ENCODE results near the gene NTM. TPM values are rescaled to one million over a fixed set of nuclear protein-coding genes. Genes with fewer than 3 reads are reported as not detected.

The NTM gene
- total RNA-seq, 1 experiment from 2014 or later = not detected

DNA sequence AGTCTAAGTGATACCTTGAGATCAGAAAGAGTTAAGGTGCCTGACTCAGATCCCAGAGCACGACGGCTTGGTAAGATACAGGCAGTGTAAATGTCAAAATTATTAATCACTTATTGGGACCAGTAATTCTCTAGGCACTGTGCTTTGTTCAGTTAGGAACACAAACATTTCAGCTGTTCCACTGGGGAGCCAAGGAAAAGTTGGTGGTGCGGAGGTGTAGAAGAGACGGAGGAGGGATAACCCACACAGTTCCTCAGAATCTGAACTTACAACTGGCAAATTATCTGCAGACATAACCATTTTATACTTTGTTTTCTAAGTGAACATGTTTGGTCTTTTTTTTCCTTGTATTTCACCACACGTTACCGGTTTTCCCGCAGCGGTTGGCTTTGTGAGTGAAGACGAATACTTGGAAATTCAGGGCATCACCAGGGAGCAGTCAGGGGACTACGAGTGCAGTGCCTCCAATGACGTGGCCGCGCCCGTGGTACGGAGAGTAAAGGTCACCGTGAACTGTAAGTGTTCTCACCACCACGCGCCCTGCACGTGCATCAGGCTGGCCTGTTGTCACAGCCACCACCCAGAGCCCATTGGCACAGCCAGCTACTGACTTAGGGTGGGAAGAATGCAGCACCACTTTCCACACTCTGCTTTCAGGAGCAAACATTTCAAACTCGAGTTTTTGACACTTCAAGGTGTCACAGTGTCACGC is 937.0 kb downstream of the NTM start:
- POLR2A ChIA-PET = no interaction called here
- RAD21 ChIA-PET (ENCODE audit: low non-redundant PET in 1 of 2, low total read pairs in 2 of 2, uncharacterized antibody in 2 of 2, unreplicated experiment in 2 of 2) = no interaction called here
- CTCF ChIA-PET = no interaction called here
- H4K20me1 ChIP-seq (ENCODE audit: insufficient read depth) = no peaks in the 10 kb centered on the region
- DNase-seq (ENCODE audit: low read depth, low spot score) = no peak
- no peak overlapping the region for H3K4me2 ChIP-seq (ENCODE audit: low read length)
- H3K79me2 ChIP-seq (ENCODE audit: insufficient read depth, low read length) = no peaks in the 10 kb centered on the region
- TF ChIP-seq, protein P1, sequence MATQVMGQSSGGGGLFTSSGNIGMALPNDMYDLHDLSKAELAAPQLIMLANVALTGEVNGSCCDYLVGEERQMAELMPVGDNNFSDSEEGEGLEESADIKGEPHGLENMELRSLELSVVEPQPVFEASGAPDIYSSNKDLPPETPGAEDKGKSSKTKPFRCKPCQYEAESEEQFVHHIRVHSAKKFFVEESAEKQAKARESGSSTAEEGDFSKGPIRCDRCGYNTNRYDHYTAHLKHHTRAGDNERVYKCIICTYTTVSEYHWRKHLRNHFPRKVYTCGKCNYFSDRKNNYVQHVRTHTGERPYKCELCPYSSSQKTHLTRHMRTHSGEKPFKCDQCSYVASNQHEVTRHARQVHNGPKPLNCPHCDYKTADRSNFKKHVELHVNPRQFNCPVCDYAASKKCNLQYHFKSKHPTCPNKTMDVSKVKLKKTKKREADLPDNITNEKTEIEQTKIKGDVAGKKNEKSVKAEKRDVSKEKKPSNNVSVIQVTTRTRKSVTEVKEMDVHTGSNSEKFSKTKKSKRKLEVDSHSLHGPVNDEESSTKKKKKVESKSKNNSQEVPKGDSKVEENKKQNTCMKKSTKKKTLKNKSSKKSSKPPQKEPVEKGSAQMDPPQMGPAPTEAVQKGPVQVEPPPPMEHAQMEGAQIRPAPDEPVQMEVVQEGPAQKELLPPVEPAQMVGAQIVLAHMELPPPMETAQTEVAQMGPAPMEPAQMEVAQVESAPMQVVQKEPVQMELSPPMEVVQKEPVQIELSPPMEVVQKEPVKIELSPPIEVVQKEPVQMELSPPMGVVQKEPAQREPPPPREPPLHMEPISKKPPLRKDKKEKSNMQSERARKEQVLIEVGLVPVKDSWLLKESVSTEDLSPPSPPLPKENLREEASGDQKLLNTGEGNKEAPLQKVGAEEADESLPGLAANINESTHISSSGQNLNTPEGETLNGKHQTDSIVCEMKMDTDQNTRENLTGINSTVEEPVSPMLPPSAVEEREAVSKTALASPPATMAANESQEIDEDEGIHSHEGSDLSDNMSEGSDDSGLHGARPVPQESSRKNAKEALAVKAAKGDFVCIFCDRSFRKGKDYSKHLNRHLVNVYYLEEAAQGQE (IDR thresholded peaks at IDR 0.05; ENCODE audit: low read depth) = no peak
- TF ChIP-seq TCF7L2 (IDR thresholded peaks at IDR 0.05; ENCODE audit: borderline replicate concordance, extremely low read depth, insufficient read depth, insufficient read length) (no peak), SIN3A (IDR thresholded peaks at IDR 0.05; ENCODE audit: low read depth) (no peak), FOSL1 (IDR thresholded peaks at IDR 0.05; ENCODE audit: low read depth) (no peak), EZH2 (IDR thresholded peaks at IDR 0.05) (no peak), EGR1 (IDR thresholded peaks at IDR 0.05; ENCODE audit: low read depth) (no peak), YY1 (IDR thresholded peaks at IDR 0.05; ENCODE audit: extremely low read depth, insufficient replicate concordance, low read depth, low read length) (no peak), SP1 (IDR thresholded peaks at IDR 0.05; ENCODE audit: low read depth) (no peak), RAD21 (IDR thresholded peaks at IDR 0.05; ENCODE audit: low read depth) (no peak), CBX3 (IDR thresholded peaks at IDR 0.05; ENCODE audit: low read depth) (no peak), JUND (IDR thresholded peaks at IDR 0.05) (no peak), ZNF274 (IDR thresholded peaks at IDR 0.05; ENCODE audit: low read depth, low read length) (no peak)
- TF ChIP-seq, protein P2, sequence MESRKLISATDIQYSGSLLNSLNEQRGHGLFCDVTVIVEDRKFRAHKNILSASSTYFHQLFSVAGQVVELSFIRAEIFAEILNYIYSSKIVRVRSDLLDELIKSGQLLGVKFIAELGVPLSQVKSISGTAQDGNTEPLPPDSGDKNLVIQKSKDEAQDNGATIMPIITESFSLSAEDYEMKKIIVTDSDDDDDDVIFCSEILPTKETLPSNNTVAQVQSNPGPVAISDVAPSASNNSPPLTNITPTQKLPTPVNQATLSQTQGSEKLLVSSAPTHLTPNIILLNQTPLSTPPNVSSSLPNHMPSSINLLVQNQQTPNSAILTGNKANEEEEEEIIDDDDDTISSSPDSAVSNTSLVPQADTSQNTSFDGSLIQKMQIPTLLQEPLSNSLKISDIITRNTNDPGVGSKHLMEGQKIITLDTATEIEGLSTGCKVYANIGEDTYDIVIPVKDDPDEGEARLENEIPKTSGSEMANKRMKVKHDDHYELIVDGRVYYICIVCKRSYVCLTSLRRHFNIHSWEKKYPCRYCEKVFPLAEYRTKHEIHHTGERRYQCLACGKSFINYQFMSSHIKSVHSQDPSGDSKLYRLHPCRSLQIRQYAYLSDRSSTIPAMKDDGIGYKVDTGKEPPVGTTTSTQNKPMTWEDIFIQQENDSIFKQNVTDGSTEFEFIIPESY (IDR thresholded peaks at IDR 0.05; ENCODE audit: extremely low read depth, insufficient replicate concordance, low read length) = no peak
- TF ChIP-seq, protein P3, sequence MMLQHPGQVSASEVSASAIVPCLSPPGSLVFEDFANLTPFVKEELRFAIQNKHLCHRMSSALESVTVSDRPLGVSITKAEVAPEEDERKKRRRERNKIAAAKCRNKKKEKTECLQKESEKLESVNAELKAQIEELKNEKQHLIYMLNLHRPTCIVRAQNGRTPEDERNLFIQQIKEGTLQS (IDR thresholded peaks at IDR 0.05) = no peak
- TF ChIP-seq, protein P4, sequence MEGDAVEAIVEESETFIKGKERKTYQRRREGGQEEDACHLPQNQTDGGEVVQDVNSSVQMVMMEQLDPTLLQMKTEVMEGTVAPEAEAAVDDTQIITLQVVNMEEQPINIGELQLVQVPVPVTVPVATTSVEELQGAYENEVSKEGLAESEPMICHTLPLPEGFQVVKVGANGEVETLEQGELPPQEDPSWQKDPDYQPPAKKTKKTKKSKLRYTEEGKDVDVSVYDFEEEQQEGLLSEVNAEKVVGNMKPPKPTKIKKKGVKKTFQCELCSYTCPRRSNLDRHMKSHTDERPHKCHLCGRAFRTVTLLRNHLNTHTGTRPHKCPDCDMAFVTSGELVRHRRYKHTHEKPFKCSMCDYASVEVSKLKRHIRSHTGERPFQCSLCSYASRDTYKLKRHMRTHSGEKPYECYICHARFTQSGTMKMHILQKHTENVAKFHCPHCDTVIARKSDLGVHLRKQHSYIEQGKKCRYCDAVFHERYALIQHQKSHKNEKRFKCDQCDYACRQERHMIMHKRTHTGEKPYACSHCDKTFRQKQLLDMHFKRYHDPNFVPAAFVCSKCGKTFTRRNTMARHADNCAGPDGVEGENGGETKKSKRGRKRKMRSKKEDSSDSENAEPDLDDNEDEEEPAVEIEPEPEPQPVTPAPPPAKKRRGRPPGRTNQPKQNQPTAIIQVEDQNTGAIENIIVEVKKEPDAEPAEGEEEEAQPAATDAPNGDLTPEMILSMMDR (IDR thresholded peaks at IDR 0.05 in 2 of 3, conservative IDR thresholded peaks at IDR 0.05 in 1 of 3; ENCODE audit: borderline replicate concordance in 1 of 3, insufficient read depth in 1 of 3, low read depth in 2 of 3, low read length in 2 of 3) = no peak
- TF ChIP-seq, protein P5, sequence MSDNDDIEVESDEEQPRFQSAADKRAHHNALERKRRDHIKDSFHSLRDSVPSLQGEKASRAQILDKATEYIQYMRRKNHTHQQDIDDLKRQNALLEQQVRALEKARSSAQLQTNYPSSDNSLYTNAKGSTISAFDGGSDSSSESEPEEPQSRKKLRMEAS (IDR thresholded peaks at IDR 0.05) = no peak
- H2AFZ ChIP-seq (ENCODE audit: low read depth, low read length, poor library complexity, severe bottlenecking) = no peak overlapping the region
- H3K27ac ChIP-seq (ENCODE audit: low read depth, low read length) = no peak overlapping the region
- H3K4me1 ChIP-seq (ENCODE audit: control insufficient read depth in 1 of 2, insufficient read depth in 2 of 2, low read length in 2 of 2) = no peaks in the 10 kb centered on the region
- ATAC-seq = no peak
- no peaks in the 10 kb centered on the region for H3K27me3 ChIP-seq (ENCODE audit: insufficient read depth, low read length)
- no peaks in the 10 kb centered on the region for H3K36me3 ChIP-seq (ENCODE audit: control insufficient read depth in 1 of 2, insufficient read depth in 2 of 2, low read length in 2 of 2)
- BruUV-seq (replicated peaks) = no TSS peak
- intact Hi-C loops (cut with micrococcal nuclease) = no loop called here
- no peaks in the 10 kb centered on the region for H3K9me2 ChIP-seq (ENCODE audit: insufficient read depth)
- H3K4me3 ChIP-seq (replicated peaks in 1 of 2; ENCODE audit: low read depth in 1 of 2, low read length in 2 of 2) = no peak overlapping the region
- no peak overlapping the region for H3K9ac ChIP-seq (ENCODE audit: low read length)
- H3K9me3 ChIP-seq (ENCODE audit: control insufficient read depth in 1 of 2, insufficient read depth in 1 of 2, low read depth in 1 of 2, low read length in 2 of 2) = peaks cover 0 to 36% of the 10 kb centered on the region in 2 experiments; a peak in 2 of 4 replicates

Data from HCT116 (cell line).